ENCODE data around the gene CDV3. TPM values are rescaled to one million over a fixed set of nuclear protein-coding genes. Genes with fewer than 3 reads are reported as not detected.
A peak's percentile ranks its signal among the peaks of the same experiment; 100 is the strongest.

Gene CDV3
- polyA plus RNA-seq, 1 donor from 2014 or later: 89.3 TPM

DNA sequence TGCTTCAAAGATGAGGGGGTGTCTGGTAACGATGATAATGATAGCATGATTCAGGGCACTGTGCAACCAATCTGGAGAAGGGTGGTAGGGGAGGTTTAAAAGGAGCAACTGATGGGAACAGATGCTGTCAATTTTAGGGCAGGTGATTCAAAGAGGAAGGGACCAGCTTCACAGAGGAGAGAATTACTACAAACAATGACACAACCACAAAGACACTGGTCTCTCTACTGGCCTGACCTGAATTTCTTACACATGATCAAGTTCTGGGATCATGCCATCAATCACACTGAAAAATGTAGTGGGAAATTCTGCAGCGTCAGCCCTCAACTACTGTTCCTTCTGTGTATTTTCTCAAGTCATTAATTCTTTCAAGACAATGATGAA lies 2.6 kb upstream of the CDV3 start:
- Histone ChIP-seq H3K4me2 (ENCODE audit: low read length) (no peak overlapping the region), H4K20me1 (ENCODE audit: insufficient read depth) (no peaks in the 10 kb centered on the region), H3K9ac (ENCODE audit: low read length) (no peak overlapping the region), H3K4me3 (ENCODE audit: low read length) (no peak overlapping the region), H3K9me2 (ENCODE audit: insufficient read depth, low read length) (no peaks in the 10 kb centered on the region), H3K27ac (ENCODE audit: low read length) (no peak overlapping the region), H2AFZ (ENCODE audit: low read depth, low read length) (no peak overlapping the region), H3K36me3 (ENCODE audit: insufficient read depth, low read length) (peaks cover 2% of the 10 kb centered on the region), H3F3A (ENCODE audit: insufficient read depth, low read length, poor library complexity, severe bottlenecking) (no peaks in the 10 kb centered on the region), H3K27me3 (ENCODE audit: insufficient read depth, low read depth, low read length) (no peaks in the 10 kb centered on the region), H3K9me3 (ENCODE audit: low read length) (no peaks in the 10 kb centered on the region), H3K79me2 (replicated peaks; ENCODE audit: insufficient read depth, low read length) (peaks cover 13% of the 10 kb centered on the region)
- TF ChIP-seq TAF1 (IDR thresholded peaks at IDR 0.05; ENCODE audit: low read depth) (no peak), MXI1 (conservative IDR thresholded peaks at IDR 0.05; ENCODE audit: poor library complexity, severe bottlenecking) (no peak), EZH2 (IDR thresholded peaks at IDR 0.05; ENCODE audit: borderline replicate concordance, insufficient read depth, low read length, poor library complexity, severe bottlenecking) (no peak), EP300 (conservative IDR thresholded peaks at IDR 0.05; ENCODE audit: poor library complexity, severe bottlenecking) (no peak), SMC3 (conservative IDR thresholded peaks at IDR 0.05; ENCODE audit: poor library complexity) (no peak), RAD21 (conservative IDR thresholded peaks at IDR 0.05) (no peak), POLR2AphosphoS5 (IDR thresholded peaks at IDR 0.05) (no peak)
- TF ChIP-seq, protein P1, sequence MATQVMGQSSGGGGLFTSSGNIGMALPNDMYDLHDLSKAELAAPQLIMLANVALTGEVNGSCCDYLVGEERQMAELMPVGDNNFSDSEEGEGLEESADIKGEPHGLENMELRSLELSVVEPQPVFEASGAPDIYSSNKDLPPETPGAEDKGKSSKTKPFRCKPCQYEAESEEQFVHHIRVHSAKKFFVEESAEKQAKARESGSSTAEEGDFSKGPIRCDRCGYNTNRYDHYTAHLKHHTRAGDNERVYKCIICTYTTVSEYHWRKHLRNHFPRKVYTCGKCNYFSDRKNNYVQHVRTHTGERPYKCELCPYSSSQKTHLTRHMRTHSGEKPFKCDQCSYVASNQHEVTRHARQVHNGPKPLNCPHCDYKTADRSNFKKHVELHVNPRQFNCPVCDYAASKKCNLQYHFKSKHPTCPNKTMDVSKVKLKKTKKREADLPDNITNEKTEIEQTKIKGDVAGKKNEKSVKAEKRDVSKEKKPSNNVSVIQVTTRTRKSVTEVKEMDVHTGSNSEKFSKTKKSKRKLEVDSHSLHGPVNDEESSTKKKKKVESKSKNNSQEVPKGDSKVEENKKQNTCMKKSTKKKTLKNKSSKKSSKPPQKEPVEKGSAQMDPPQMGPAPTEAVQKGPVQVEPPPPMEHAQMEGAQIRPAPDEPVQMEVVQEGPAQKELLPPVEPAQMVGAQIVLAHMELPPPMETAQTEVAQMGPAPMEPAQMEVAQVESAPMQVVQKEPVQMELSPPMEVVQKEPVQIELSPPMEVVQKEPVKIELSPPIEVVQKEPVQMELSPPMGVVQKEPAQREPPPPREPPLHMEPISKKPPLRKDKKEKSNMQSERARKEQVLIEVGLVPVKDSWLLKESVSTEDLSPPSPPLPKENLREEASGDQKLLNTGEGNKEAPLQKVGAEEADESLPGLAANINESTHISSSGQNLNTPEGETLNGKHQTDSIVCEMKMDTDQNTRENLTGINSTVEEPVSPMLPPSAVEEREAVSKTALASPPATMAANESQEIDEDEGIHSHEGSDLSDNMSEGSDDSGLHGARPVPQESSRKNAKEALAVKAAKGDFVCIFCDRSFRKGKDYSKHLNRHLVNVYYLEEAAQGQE (IDR thresholded peaks at IDR 0.05; ENCODE audit: borderline replicate concordance): no peak
- TF ChIP-seq, protein P2, sequence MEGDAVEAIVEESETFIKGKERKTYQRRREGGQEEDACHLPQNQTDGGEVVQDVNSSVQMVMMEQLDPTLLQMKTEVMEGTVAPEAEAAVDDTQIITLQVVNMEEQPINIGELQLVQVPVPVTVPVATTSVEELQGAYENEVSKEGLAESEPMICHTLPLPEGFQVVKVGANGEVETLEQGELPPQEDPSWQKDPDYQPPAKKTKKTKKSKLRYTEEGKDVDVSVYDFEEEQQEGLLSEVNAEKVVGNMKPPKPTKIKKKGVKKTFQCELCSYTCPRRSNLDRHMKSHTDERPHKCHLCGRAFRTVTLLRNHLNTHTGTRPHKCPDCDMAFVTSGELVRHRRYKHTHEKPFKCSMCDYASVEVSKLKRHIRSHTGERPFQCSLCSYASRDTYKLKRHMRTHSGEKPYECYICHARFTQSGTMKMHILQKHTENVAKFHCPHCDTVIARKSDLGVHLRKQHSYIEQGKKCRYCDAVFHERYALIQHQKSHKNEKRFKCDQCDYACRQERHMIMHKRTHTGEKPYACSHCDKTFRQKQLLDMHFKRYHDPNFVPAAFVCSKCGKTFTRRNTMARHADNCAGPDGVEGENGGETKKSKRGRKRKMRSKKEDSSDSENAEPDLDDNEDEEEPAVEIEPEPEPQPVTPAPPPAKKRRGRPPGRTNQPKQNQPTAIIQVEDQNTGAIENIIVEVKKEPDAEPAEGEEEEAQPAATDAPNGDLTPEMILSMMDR (IDR thresholded peaks at IDR 0.05; ENCODE audit: poor library complexity, severe bottlenecking): no peak

DNA sequence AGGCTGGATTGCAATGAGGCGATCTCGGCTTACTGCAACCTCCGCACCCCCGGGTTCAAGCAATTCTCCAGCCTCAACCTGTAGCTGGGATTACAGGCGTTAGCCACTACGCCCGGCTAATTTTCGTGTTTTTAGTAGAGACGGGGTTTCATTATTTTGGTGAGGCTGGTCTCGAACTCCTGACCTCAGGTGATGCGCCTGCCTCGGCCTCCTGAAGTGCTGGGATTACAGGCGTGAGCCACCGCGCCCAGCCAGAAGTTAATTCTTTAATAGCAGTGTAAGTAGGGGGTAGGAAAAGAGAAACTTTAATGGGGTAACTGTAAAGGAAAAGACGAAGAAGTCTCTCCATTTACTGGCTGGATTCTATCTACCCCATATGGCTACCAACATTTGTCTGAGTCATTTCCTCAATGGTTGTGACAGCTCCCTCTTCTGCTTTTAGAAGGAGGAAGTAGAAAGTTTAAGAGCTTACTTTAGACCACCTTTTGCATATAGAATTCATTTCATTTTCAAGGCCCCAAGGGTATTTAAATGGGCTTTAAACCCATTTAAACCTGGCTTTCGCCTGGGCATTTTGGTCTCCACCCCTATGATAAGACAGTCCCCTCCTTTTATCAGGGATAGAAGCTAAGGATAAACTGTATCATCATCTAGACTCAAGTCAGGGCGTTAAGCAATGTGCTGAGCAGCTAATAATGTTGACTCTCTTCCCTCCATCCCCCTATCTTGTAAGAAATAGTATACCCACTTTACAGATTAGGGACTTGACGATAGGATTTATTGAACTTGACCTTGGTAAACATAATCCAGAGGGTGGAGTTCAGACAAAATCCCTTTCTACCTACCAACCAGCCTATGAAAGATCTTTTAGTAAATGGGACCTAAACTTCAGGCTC lies 1.1 kb upstream of the CDV3 start:
- H3K9me2 ChIP-seq (ENCODE audit: insufficient read depth, low read length): no peaks in the 10 kb centered on the region
- H3K4me2 ChIP-seq (ENCODE audit: low read length): peak overlapping the region; percentile 65
- H2AFZ ChIP-seq (ENCODE audit: low read depth, low read length): no peak overlapping the region
- TF ChIP-seq, protein P2 (IDR thresholded peaks at IDR 0.05; ENCODE audit: poor library complexity, severe bottlenecking): no peak
- TF ChIP-seq TAF1 (IDR thresholded peaks at IDR 0.05; ENCODE audit: low read depth) (no peak), MXI1 (conservative IDR thresholded peaks at IDR 0.05; ENCODE audit: poor library complexity, severe bottlenecking) (no peak)
- TF ChIP-seq, protein P1 (IDR thresholded peaks at IDR 0.05; ENCODE audit: borderline replicate concordance): no peak
- peak overlapping the region; percentile 30 for H3K9ac ChIP-seq (ENCODE audit: low read length)
- peaks cover 6% of the 10 kb centered on the region for H3K36me3 ChIP-seq (ENCODE audit: insufficient read depth, low read length)
- peak overlapping the region; percentile 63 for H3K4me3 ChIP-seq (ENCODE audit: low read length)
- H3F3A ChIP-seq (ENCODE audit: insufficient read depth, low read length, poor library complexity, severe bottlenecking): no peaks in the 10 kb centered on the region
- no peaks in the 10 kb centered on the region for H3K9me3 ChIP-seq (ENCODE audit: low read length)
- H4K20me1 ChIP-seq (ENCODE audit: insufficient read depth): no peaks in the 10 kb centered on the region
- peak overlapping the region; percentile 6 for H3K27ac ChIP-seq (ENCODE audit: low read length)
- no peaks in the 10 kb centered on the region for H3K27me3 ChIP-seq (ENCODE audit: insufficient read depth, low read depth, low read length)
- H3K79me2 ChIP-seq (replicated peaks; ENCODE audit: insufficient read depth, low read length): peaks cover 21% of the 10 kb centered on the region
